GM21526 (cell line): ENCODE measurements around the gene NGFR.

Experiments used
- ATAC-seq: cut with Tn5 transposase; IDR thresholded peaks from one replicate; pipeline ENCODE4 v1.9.1; 2021; ENCODE audit warnings: moderate library complexity; ENCODE audit not compliant: unreplicated experiment, low FRiP score

NGFR gene, protein sequence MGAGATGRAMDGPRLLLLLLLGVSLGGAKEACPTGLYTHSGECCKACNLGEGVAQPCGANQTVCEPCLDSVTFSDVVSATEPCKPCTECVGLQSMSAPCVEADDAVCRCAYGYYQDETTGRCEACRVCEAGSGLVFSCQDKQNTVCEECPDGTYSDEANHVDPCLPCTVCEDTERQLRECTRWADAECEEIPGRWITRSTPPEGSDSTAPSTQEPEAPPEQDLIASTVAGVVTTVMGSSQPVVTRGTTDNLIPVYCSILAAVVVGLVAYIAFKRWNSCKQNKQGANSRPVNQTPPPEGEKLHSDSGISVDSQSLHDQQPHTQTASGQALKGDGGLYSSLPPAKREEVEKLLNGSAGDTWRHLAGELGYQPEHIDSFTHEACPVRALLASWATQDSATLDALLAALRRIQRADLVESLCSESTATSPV

DNA sequence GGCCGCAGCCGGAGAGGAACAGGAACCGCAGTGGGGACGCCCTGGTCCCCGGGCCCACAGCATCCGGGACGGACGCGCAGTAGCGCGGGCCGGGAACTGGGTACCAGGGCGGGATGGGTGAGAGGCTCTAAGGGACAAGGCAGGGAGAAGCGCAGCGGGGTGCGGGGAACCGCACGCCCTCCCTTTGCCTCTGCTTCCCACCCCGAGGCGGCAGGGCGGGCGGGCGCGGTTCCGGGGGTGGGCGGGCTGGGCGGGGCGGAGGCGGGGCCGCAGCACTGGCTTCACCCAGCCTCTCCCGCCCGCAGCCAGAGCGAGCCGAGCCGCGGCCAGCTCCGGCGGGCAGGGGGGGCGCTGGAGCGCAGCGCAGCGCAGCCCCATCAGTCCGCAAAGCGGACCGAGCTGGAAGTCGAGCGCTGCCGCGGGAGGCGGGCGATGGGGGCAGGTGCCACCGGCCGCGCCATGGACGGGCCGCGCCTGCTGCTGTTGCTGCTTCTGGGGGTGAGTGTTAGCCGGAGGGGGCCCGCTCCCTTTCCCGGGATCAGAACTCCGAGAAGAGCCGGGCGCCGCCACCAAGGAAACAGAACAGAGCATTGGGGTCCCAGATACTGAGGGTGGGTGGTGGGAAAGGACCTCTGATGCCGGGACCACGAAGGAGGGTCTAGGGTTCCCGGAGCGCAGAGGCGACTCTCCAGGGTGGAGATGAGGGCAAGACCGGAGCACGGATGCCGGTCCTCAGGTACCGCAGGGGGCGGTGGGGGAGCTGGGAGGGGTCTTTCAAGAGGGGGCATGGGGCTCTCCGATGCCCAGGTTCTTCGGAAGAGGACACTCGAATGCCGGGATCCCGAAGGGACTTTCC is at the start of gene NGFR:
TSS of gene NGFR (plus strand) at position 308 of the 856 bp plus-strand sequence. CDS start at position 433, 125 bp downstream.
- no peak for ATAC-seq

DNA sequence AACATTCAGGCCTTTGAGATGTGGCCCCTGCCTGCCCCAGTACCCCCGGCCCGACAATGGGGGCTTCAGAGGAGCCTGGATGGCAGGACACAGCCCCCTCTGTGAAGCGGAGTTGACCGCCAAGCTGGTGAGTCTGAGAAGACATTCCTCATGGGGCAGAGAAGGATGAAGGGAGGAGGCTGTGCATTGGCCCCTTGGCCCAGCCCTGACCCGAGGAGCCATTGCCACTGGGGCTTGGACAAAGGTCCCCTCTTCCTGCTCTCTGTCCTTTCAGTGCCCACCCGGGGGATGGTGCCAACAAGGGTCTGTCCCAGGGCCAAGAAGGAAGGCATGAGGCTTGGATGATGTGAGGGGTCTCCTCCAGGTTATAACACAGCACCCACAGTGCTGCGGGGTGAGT is 49.5 kb upstream of the NGFR start:
- no peak for ATAC-seq

DNA sequence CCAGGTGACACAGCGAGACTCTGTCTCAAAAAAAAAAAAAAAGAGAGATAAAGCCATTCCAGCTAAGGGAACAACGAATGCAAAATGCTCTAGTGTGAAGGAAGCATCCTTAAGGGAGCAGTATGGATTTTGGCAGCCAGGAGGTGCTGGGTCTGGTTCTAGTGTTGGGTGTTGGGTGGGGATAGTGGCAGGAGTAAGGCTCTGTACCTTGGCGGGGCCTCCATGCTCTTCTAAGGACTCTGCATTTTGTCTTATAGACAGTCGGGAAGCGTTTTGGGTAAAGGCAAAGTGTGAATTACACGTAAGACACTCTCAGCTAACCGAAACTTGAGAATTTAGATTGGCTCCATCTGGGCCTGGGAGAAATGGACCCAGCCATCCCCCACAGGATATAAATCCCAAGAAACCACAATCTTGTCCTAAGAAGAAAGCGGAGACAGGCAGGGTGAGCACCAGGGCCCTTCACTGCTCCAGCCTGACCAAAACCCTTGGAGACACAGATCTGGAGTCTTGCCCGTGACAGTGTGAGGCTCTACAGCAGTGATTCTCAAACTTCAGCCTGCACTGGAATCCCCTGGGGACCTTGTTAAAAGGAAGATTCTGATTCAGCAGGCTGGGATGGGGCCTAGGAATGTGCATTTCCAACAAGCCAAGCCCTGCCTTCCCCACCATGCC is 47.3 kb upstream of the NGFR start:
- ATAC-seq, result no peak

DNA sequence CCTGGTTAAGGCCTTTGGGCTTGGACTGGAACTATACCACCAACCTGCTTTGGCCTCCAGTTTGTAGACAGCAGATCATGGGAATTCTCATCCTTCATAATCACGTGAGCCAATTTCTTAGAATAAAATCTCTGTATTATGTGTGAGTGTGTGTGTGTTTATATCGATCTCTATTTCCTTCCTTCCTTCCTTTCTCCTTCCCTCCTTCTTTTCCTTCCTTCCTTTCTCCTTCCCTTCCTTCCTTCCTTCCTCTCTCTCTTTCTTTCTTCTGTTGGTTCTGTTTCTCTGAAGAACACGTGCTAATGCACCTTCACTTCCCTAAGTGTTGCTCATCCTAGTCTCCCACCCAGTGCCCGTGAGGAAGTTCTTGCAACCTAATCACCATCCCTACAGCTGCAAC is 44.9 kb upstream of the NGFR start:
- ATAC-seq, result no peak

DNA sequence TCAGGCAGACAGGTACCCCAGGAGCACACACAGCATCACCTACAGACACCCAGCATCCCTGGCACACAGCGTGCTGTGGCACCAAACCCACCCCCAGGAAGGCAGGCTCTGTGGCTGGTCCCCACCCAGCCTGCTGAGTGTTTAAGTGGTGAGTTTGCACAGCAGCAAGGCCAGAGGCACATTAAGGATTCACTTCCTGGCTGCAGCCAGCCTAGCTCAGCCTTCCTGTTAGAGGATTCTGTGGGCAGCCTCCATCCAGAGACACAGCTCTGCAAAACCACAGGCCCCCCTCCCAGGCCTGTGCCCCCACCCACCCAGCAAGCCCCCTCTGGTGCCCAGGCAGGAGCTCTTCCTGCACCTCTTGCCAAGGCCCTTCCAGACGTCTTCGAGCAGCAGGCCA is 44.4 kb upstream of the NGFR start:
- no peak for ATAC-seq

DNA sequence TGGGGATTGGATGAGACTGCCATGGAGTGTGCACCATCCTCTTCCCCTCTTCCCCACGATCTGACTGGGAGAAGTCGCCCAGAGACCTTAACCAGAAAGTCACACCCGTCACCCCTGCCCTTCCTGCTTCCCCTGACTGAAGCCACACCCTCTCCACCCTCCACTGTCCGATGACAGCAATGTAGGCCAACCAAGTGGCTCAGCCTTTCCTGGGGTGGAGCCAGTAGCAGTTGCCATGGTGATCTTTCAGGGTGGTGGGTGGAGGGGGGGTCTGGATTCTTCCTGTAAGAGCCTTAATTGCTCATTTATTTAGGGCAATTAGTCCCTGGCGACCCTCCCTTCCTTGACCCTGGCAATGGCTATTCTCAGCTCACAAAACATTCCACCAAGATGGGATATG is 42.9 kb upstream of the NGFR start:
- no peak for ATAC-seq

DNA sequence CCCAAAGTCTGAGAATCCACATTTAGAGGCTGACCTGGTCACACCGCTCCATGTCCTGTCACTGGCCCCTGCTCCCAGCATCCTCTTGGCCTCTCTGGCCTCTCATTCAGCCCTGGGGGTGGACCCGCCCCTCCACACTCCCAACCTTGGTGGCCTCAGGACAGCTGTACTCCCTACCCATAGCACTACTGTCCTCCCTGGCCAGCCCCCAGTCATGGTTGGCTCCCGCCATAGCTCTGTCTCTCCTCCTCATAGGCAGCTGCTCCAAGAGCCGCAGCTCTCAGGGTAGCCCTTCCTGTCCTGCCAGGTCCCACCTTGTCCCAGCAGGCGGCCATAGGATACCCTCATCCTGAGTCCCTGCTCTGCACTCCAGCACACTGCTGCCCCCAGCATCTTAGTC is 42.4 kb upstream of the NGFR start:
- ATAC-seq, result no peak

DNA sequence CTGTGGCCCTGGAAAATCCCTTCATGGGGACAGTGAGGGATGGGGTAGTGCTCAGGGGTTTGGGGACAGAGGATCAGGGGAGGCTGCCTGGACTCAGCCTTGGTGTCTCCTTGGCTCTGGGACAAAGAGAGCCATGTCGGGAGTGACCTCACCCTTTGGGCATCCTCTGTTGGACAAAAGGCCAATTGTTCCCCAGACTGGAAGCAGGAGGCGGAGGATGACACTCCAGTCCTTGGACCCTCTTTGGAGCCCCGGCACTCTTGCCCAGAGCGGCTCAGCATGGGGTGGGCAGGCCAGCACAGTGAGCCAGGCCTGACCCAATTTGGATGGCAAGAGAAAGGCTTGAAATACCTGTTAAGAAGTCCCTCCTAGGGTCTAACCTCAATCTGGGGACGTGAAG is 41.0 kb upstream of the NGFR start:
- no peak for ATAC-seq

DNA sequence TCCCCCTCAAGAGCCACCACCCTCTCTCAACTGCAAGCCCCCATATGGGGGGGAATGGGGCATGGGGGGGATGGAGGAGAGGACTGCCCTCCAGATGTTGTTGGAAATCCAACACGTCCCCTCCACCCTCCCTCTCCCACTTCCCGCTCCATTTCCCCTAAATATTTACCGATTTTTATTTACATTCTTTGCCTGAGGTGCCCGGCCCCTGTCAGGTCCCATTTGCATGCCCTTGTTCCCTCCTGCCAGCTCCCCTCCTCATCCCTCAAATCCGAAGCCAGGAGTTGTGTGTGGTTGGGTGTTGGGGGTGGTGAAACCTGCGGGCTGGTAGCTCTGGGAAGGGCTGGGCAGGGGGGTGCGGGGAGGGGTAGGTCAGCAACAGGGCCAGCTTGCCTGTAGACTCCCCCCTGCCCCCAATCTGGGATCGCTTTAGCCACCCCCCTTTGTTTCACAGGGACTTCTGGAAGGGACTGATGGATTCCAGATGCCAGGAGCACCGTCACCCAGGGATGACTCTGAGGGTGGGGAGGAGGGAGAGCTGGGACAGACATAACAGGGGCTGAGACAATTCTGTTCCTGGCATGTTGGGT is 39.7 kb upstream of the NGFR start:
- no peak for ATAC-seq

DNA sequence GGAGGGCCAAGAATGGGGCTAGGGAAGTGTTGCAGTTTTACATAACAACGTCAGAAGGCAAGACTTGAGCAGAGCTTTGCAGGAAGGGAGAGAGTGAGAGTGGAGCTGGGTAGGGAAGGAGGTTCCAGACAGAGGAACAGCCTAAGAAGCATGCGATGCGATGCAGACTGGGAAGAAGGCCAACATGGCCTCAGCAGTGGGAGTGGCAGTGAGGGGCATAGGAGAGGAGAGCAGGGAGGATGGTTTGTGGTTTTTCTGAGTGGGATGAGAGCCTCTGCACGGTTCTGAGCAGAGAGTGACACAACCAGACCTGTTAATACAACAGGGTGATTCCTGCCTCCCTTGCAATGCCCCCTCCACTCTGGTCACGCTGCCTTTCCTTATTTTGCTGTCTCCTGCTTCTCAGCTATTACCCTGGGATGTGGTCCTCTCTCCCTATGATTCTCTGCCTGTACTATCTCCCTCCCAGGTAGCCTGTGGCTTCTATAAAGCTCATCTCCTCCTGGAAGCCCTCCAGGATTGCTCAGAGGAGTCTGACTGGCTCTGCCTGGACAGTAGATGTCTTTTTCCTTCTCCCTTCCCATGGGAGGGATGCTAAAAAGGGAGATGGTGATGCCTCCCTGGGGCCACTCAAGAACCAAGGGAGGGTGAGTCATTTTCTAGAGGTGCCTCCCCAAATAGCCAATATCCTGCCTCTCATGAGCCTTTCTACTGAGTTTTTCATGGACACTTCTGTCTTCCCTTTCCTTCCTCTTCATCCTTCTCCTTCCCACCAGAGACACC is 38.7 kb upstream of the NGFR start:
- ATAC-seq, result no peak

DNA sequence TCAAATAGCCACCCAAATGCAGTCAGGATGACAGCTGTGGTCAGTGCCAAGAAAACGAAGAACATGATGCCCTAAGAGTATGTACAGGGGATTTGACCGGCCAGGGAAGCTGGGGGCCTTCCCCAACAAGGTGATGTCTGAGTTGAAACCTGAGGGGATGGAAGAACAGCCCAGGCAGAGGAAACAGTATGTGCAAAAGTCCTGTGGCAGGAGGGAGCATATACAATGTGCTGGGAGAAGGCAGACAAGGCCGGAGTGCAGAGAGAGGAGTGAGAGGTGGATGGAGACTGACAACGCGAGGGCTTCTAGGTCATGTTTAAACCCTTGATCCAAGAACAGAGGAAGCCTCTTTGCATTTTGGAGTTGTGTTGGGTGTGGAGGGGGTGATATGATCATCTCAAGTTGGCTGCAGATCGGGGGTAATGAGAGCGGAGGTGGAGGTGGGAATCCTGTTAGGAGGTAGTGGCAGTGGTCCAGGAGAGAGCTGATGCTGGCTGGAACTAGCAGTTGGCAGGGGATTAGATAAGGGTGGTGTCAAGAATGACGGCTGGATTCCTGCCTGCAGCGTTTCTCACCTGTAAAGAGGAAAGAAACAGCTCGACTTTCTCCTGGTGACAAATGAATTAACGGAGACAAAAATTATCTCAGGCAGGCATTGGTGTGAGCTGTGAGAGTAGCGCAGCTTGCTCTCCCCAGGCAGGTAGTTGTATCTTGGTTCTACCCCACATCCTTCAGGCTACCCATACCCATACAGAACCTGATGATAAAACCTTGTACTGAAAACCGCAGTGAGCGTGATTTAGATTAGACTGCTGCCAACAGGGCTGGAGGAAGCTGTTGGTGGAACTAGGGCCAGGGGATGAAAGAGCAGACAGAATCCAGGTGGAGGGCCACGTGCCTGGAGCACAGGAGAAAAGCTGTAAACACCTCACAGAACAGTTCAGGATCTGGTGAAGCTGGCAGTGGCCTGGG is 37.2 kb upstream of the NGFR start:
- ATAC-seq, result no peak

DNA sequence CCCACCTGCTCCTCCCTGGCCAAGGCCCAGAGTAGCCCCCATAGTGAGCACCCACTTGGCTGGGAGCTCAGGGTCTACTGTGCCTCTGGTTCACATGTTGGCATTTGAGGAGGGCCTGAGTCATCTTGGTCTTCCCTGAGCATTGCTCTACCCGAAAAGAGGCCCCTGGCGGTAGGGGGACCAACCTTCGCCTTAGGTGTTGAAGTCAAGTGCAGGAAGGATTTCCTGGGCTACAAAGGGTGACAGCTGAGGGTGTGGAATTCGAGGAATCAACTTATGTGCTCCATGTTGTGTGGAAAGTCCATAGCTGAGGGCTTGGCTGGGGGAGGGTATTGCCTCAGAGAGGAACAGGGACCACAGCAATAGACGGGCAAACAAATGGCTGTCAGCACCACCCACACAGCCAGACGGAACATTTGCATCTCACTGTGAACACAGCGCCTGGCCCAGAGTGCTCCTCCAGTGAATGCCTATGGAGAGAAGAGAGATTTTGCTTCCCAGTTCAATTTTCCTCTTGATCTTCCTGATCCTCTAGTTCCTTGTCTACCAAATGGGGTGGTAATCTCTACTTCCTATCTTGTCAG is 35.6 kb upstream of the NGFR start:
- ATAC-seq, result no peak

DNA sequence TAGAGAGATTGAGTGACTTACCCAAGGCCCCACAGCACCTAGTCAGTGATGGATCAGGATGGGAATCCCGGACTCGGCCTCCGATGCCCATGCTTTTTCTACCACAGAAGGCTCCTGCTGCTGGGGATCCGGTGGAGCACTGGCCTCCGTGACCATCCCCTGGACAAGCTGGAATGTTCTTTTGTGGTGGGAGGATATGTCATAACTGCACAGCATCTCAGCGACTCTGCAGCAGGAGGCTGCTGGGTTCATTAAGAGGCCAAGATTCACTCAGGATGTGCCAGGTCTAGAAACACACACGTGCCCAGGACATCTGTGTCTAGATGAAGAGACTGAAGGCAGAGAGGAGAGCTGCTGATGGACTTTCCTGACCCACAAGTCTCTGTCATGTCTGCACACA is 34.7 kb upstream of the NGFR start:
- no peak for ATAC-seq

DNA sequence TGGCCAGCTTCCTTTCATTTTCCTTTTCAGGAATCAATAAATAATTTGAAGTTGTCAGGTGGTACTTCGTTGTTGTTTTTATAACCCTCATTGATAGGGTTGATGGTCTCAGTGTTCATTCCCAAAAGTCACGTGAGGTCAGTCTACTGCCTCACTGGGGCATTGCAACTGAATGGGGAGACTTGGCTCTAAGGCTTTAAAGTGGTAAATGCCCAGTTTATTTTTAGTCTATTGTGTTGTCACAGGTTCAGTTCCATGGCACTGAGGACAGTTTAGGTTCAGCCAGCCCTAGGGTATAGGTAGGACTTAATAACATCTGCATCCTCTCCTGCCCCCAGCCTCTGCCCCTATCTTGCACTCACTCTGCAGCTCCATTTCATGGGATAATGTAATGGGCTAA is 33.5 kb upstream of the NGFR start:
- no peak for ATAC-seq

DNA sequence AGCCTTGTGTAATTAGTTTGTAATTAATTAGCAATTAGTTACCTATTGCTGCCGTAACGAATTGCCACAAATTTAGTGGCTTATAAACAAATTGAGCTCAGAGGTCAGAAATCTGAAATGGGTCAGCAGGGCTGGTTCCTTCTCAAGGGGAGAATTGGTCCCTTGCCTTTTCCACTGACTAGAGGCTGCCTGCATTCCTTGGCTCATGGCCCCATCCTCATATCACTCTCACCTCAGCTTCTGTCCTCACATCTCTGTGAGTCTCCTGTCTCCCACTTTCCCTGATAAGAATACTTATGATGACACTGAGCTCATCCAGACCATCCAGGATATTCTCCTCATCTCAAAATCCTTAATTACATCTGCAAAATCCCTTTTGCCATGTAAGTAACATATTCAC is 31.0 kb upstream of the NGFR start:
- ATAC-seq, result no peak

DNA sequence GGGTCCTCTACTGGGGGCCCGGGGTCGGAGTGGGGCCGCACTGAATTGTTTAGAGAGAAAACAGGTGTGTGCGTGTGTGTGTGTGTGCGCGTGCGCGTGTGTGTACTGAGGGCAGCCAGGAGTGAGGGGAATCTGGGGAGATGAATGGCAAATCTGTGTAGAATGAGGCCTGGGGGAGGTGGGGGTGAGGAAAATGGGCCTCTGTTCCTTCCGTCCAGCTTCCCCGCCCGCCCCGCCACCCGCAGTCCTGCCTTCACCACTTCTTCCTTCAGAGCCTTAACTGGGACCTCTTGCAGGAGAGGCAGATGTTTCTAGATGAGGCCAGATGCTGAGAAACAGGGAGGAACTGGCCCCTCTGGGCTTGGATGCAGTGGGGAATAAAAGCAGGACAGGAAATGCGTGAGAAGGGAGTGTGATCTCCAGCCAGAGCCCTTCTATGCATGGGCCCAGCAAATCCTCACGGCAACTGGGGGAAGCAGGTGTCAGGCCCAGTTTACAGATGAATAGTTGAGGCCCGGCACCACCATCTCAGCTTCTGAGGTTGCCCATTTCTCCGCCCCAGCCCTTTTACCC is 29.7 kb upstream of the NGFR start:
- ATAC-seq, result no peak

DNA sequence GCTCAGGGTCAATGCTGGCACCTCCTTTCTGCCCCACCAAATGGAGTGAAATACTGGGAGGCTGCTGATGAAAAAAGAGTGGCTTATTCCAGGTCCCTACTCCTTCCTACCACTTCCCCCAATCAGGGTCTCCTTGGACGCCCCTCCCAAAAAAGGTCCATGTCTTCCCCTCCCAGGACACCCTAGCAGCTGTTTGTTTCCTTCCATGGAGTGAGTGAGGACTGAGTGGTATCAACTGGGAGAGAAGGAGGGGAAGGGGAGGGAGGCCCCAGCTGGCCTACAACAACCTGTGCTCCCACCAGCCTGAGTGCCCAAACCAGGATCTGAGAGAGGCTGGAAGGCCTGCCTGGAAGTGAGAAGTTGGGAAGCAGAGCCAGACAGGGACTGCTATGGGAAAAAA is 28.7 kb upstream of the NGFR start:
- no peak for ATAC-seq

DNA sequence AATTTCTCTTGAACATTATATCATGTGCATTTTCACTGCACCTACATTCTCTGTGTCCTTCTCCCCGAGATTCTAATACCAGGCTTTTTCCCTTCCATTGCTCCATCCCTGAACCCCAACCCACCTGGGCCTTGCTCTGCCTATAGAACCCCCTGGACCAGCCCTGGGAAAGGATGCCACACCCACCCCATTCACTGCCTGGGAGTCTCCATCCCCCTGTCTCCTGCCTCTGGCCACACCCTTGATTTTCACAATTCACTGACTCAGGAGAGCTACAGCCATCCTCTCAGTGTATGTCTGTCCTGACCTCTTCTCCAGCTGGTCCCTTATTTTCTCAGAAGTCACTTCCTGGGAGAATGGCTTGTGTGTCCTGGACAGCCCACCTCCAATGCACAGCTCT is 27.9 kb upstream of the NGFR start:
- ATAC-seq, result no peak
